Peyer's patch (tissue), 4 donors: ENCODE data around the gene MCRIP2.

Experiments
- CTCF ChIP-seq, 6 experiments: fragments of 450-650 bp in 4 of 6; fragments of 200-600 bp in 2 of 6; sonication (generic) in 1 of 6; IDR thresholded peaks; one replicate each; pipeline ENCODE4 v1.5.1; 2017 to 2019; ENCODE audit warnings: antibody characterized with exemption in 6 of 6, mild to moderate bottlenecking in 3 of 6, moderate library complexity in 1 of 6
- POLR2A ChIP-seq, 2 donors: fragments of 450-650 bp; IDR thresholded peaks; one replicate each; pipeline ENCODE4 v1.5.1; 2017; ENCODE audit warnings: antibody characterized with exemption in 2 of 2, mild to moderate bottlenecking in 2 of 2, moderate library complexity in 2 of 2

GRCh38 chr16:676913-677312, 35.3 kb downstream of the MCRIP2 start:
- TF ChIP-seq CTCF (IDR thresholded peaks at IDR 0.05), result no peak
- peak in 1 of 2 donors; percentile 59 for TF ChIP-seq POLR2A (IDR thresholded peaks at IDR 0.05)
